ENCODE data around the gene NFIA.

NFIA gene

DNA sequence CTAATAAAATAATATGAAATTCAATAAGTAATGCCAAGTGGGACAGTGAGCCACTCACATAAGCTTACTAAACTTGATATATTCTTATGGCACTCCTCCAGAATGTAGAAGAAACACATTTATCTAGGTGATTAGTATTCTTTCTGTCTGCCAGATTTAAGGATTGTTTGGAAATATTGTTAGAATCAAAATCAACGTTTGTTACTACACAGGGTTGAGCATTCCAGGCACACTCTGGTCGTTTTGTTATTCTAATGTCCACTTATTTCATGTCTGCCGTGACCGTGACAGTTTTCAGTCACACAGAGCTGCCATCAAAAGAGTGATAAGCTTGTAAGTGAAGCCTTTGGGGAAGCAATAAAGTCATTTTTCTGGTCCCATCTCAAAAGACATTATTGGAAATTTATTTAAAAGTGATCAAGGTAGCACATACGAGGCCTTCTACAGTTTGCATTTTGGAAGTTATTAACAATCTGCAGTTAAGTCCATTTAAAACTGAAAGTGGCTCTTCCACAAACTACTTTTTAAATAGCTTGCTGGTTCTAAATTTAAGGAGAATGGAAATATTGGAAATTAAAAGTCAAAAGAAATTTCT lies 38.0 kb downstream of the NFIA start:
- H3K4me3 ChIP-seq (ENCODE audit: control insufficient read depth, low read depth, low read length): no peak overlapping the region
- TF ChIP-seq, protein P1, sequence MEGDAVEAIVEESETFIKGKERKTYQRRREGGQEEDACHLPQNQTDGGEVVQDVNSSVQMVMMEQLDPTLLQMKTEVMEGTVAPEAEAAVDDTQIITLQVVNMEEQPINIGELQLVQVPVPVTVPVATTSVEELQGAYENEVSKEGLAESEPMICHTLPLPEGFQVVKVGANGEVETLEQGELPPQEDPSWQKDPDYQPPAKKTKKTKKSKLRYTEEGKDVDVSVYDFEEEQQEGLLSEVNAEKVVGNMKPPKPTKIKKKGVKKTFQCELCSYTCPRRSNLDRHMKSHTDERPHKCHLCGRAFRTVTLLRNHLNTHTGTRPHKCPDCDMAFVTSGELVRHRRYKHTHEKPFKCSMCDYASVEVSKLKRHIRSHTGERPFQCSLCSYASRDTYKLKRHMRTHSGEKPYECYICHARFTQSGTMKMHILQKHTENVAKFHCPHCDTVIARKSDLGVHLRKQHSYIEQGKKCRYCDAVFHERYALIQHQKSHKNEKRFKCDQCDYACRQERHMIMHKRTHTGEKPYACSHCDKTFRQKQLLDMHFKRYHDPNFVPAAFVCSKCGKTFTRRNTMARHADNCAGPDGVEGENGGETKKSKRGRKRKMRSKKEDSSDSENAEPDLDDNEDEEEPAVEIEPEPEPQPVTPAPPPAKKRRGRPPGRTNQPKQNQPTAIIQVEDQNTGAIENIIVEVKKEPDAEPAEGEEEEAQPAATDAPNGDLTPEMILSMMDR (IDR thresholded peaks at IDR 0.05; ENCODE audit: control insufficient read depth, insufficient read depth, low read depth, low read length, missing control alignments): no peak
- no peak for DNase-seq (ENCODE audit: low read depth)

DNA sequence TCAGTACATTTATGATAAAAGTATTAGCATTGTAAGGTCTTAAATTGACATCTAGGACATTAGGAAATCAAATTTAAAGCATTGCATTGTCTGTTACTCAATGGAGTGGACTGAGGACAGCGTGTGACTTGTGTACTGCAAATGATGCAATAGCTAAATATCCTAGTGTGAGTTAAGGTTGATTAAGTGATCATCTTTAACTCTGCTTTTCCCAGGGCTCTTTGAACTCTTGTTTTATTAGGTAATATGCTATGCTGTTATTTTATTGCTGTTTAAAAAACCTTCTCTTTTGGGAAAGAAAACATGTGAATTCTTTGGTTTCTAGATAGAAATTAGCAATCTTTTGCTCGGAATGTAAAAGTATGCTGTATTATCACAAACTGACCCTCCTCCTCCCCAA lies 38.6 kb downstream of the NFIA start:
- TF ChIP-seq, protein P1 (IDR thresholded peaks at IDR 0.05; ENCODE audit: control insufficient read depth, insufficient read depth, low read depth, low read length, missing control alignments): no peak
- H3K4me3 ChIP-seq (ENCODE audit: control insufficient read depth, low read depth, low read length): no peak overlapping the region
- no peak for DNase-seq (ENCODE audit: low read depth)

DNA sequence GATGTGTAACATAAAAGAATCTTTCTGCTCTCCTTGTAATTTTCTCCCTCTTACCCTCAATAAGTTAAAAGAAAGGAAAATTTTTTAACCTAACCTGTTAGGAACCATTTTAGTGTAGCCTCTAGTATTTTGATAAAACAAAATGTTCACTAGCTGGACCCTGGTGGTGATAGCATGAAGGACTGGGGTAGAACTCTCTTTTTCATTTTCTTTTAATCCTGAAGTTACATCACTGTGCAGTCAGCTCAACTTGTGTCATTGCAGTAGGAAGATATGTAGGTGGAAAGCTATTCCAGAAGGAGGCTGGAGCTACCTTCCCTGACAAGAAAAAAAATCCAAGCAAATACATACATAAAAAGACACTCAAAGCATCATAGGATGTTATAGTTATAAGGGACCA lies 39.3 kb downstream of the NFIA start:
- TF ChIP-seq, protein P1 (IDR thresholded peaks at IDR 0.05; ENCODE audit: control insufficient read depth, insufficient read depth, low read depth, low read length, missing control alignments): no peak
- H3K4me3 ChIP-seq (ENCODE audit: control insufficient read depth, low read depth, low read length): no peak overlapping the region
- no peak for DNase-seq (ENCODE audit: low read depth)

DNA sequence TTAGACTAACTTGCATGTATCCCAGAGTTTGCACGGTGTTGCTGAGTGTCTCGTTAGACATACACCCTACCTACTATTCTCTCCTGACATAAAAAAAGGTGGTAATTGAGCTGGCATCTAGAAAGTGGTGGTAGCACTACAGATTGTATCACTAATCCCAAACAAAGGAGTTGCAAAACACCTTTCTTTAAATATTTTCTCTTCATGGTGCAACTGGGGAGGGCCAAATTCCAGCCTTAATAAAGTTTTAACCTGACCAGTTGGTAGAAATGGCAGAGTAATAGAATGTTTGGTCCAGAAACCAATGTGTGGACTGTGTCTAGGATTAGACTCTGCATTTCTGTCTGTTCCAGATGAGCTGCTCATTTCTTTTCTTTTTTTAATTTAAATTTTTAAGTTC lies 40.0 kb downstream of the NFIA start:
- DNase-seq (ENCODE audit: low read depth): no peak
- H3K4me3 ChIP-seq (ENCODE audit: control insufficient read depth, low read depth, low read length): no peak overlapping the region
- TF ChIP-seq, protein P1 (IDR thresholded peaks at IDR 0.05; ENCODE audit: control insufficient read depth, insufficient read depth, low read depth, low read length, missing control alignments): no peak

DNA sequence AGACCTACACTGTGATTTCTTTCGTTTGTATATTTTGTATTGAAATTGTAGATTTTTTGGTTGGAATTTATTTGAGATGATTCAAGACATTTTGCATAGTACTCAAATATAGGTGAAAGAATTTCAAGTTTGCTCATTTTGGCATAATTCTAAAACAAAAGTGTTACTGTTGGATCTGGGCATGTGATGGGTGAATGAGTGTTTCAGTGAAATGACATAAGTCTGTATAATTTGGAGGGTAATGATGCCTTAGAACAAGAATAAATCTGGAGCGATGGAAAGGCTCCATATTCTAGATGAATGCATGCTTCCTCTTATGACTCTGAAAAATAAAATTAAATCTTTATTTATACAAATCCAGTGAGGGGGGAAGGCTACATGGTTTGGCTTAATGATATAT lies 41.0 kb downstream of the NFIA start:
- DNase-seq (ENCODE audit: low read depth): no peak
- no peak overlapping the region for H3K4me3 ChIP-seq (ENCODE audit: control insufficient read depth, low read depth, low read length)
- TF ChIP-seq, protein P1 (IDR thresholded peaks at IDR 0.05; ENCODE audit: control insufficient read depth, insufficient read depth, low read depth, low read length, missing control alignments): no peak

DNA sequence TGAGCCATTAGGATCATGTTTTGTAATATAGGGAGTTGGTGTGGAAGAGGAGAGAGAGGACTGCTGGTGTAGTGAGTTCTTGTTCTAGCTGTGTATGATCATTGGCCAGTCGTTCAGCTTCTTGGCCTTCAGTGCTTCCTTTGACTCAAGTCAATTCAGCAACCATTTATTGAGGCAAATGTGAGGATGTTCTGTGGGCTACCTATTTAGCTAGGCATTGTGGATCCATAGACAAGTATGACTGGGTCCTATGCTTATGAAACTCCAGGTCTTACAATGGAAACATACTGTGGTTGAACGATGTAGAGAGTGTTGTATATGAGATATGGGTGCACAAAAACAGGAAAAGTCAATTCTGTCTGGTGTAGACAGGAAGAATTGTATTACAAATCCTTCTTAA lies 41.7 kb downstream of the NFIA start:
- TF ChIP-seq, protein P1 (IDR thresholded peaks at IDR 0.05; ENCODE audit: control insufficient read depth, insufficient read depth, low read depth, low read length, missing control alignments): no peak
- no peak overlapping the region for H3K4me3 ChIP-seq (ENCODE audit: control insufficient read depth, low read depth, low read length)
- DNase-seq (ENCODE audit: low read depth): no peak

DNA sequence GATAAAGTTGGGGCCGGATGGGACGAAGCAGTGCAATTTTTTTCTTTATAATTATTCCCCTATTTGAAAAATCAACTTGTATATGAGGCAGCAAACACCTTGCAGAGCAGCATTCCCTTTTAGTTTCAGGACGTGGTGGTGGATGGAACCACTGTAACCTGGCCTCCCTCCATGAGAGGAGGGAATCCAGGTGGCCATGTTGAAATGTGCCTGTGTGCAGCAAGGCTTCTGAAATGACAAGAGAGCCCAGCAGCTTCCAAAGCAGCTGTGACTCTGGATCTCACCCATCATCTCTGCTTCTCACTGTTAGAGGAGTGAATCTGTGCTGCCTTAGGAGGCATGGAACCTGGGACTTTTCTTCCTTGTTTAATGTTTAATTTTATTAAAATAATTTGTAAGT lies 42.3 kb downstream of the NFIA start:
- DNase-seq (ENCODE audit: low read depth): no peak
- TF ChIP-seq, protein P1 (IDR thresholded peaks at IDR 0.05; ENCODE audit: control insufficient read depth, insufficient read depth, low read depth, low read length, missing control alignments): no peak
- H3K4me3 ChIP-seq (ENCODE audit: control insufficient read depth, low read depth, low read length): no peak overlapping the region
